GM19395 (cell line): ENCODE results near the gene CCDC3.
"Not testable (repeated sequence)": the region's sequence is repeated elsewhere in the genome, so short reads cannot be mapped to it uniquely, and the experiment has no call there.

ENCODE experiments used
- ATAC-seq: cut with Tn5 transposase; IDR thresholded peaks from one replicate; pipeline ENCODE4 v1.9.1; 2021; ENCODE audit warnings: mild to moderate bottlenecking, moderate library complexity; ENCODE audit not compliant: unreplicated experiment

Gene CCDC3

DNA sequence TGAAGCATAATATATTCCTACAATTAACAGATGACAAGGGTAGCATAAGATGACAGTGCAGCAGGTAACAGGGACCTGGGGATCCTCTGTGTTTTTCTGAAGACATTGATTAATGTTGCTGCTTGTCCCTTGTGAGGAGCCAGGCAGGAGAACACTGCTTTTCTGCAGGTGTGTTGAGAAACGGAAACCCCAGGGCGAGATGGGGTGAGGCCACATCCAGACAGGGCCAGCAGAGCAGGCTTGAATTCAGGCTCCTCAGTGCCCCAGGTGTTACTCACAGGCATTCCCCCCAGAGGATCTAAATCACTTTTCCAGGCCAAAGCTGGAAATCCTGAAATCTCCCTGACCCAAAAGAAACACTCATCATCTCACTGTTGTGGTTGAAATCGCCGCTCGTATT lies 105.3 kb downstream of the CCDC3 start:
- no peak for ATAC-seq

DNA sequence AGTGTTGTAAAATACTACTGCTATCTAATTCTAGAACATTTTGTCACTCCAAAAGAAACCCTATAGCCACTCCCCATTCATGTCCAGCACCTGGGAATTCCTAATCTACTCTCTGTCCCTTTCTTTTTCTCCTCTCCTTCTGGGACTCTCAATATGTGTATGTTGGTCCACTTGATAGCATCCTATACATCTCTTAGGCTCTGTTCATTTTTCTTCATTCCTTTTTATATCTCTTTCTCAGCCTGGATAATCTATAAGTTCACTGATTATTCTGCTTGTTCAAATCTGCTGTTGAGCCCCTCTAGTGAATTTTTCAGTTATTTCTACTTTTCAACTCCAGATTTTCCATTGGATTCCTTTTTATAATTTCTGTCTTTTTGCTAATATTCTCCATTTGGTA lies 108.6 kb downstream of the CCDC3 start:
- no peak for ATAC-seq

DNA sequence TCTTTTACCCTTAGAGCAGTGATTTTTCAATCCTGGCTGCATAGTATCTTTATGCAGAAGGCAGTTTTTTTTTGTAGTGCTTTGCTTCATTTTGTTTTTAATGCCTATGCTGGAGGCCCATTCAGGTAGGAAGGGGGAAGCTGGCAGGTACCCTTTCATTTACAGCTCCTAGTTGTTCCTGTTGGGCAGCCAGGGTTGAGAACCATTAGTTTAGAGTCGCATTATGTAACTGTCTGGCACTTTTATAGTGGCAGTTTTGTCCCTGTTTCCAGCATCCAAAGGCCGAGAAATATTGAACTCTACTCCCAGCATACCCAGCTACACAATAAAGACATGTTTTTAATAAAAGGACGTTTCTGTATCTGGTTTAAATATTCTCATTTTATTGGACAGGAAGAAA lies 110.6 kb downstream of the CCDC3 start:
- ATAC-seq = no peak

DNA sequence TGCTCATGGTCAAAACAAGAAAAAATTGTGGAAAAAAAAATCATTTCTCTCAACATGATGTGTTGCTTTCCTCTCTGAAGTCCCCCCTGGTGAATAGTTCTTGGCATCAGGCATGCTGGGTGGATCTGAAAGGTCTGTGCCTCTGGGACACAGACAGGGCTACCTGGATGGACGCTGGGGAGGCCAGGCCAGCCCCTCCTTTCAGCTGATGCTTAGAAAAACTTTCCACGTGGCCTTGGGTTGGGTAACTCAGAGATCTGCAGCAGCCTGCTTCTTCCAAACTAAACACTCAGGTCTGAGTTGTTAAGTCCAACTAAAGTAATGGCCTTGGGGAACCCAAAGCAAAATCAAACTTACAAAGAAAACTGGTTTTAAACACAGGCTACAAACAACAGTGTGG lies 113.0 kb downstream of the CCDC3 start:
- no peak for ATAC-seq

DNA sequence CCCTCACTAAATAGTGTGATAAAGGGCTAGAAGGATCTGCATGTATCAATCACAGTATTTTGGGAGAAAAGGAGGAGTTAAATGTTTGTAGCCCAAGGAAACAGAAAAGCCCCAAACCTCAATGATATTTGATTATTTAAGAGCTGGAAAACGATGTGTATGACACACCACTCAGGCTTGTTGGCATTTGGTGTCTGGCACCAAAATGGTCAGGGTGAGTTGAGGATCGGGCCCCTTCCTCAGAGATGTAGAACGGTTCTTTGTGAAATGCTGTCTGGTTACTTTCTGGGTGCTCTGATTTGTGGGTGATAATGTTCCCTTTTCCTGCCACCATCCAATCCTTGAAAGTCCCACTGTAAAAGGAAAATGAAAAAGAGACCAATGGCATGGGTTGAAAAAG lies 113.7 kb downstream of the CCDC3 start:
- no peak for ATAC-seq

DNA sequence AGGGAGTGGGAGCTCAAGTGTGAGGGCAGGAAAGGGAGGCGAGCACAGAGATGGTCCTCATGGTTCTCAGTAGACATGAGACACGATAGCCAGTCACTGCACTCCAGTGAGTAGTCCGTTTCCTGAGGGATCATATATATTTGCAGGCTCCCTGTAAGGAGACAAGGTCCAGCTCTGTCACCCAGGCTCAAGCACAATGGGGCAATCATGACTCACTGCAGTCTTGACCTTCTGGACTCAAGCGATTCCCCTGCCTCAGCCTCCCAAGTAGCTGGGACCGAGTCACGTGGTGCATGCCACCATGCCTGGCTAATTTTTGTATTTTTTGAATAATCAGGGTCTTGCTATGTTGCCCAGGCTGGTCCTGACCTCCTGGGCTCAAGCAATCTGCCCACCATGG lies 116.7 kb downstream of the CCDC3 start:
- no peak for ATAC-seq

GRCh38 chr10:12880423-12880822 lies 121.1 kb downstream of the CCDC3 start:
- ATAC-seq = no peak

- ATAC-seq = no peak
Measured at GRCh38 chr10:12877150-12877549, 124.4 kb downstream of the CCDC3 start.

- ATAC-seq = no peak
Measured at GRCh38 chr10:12876266-12876665, 125.2 kb downstream of the CCDC3 start.

DNA sequence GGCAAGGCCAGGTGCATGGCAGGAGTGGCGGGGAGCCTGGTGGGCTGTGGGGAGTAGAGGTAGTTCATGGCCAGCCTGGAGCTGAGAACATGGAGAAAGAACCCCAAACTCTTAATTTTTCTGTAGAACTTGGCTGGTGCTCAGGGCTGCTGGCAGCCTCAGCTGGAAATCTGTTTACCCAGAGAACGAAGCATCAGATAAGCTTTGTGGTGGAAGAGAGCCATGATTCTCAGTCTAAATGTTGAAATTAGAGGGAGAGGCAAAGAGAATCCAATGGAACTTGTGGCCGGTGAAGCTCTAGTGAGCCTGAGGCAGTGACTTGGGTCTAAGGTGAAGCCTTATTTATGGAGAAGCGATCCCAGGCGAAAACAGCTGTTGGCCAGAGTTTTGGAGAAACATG lies 126.4 kb downstream of the CCDC3 start:
- ATAC-seq = no peak

DNA sequence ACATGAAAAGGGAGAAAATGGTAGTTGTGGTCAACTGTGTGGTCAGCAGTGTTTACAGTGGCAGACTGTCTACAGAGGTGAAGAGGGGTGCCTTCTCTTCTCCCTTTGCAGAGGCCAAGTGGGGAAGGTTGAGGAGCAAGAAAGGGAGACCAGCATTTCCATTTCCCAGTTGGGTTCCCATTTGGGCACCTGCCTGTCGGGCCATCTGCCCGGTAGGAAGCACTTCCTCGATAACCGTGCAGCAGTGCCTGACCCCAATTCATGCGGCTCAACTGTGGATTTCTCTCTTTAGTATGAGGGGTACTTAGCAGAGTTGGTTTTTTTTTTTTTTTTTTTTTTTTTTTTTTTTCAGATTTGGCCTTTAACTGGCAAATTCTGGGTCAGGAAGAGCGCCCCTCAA lies 127.0 kb downstream of the CCDC3 start:
- no peak for ATAC-seq

- no peak for ATAC-seq
Measured at GRCh38 chr10:12873172-12873571, 128.3 kb downstream of the CCDC3 start.

GRCh38 chr10:12872577-12872976 lies 128.9 kb downstream of the CCDC3 start:
- ATAC-seq = no peak

- no peak for ATAC-seq
Measured at GRCh38 chr10:12869427-12869826, 132.1 kb downstream of the CCDC3 start.

DNA sequence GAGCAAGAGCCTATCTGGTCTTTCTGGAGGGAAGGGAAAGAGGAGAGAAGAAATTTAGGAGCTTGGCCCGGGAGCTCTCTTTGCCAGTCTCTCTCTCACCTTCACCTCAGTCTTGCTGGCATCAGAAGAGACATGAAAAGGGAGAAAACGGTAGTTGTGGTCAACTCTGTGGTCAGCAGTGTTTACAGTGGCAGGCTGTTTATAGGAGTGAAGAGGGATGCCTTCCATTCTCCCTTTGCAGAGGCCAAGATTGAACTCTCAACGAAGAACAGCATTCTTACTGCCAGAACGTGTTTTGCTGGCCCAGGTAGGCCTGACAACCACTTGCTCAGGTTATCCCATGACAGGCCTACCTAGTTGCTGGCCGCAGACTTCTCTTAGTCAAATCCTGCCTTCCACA lies 133.3 kb downstream of the CCDC3 start:
- ATAC-seq = no peak

DNA sequence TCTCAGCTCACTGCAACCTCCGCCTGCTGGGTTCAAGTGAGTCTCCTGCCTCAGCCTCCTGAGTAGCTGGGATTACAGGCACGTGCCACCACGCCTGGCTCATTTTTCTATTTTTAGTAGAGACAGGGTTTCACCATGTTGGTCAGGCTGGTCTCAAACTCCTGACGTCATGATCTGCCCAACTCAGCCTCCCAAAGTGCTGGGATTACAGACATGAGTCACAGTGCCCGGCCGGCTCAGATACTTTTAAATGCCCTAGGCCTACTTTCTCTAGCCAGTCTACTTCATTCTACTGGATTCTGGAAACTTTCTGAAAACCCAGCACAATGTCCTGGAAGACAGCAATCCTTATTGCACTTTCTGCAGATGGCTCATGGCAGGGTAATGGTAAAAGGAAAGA lies 136.0 kb downstream of the CCDC3 start:
- not testable (repeated sequence) for ATAC-seq

- ATAC-seq = no peak
Measured at GRCh38 chr10:12862459-12862858, 139.1 kb downstream of the CCDC3 start.

GRCh38 chr10:12854988-12855387 lies 146.5 kb downstream of the CCDC3 start:
- no peak for ATAC-seq

- ATAC-seq = no peak
Measured at GRCh38 chr10:12852687-12853086, 148.8 kb downstream of the CCDC3 start.

DNA sequence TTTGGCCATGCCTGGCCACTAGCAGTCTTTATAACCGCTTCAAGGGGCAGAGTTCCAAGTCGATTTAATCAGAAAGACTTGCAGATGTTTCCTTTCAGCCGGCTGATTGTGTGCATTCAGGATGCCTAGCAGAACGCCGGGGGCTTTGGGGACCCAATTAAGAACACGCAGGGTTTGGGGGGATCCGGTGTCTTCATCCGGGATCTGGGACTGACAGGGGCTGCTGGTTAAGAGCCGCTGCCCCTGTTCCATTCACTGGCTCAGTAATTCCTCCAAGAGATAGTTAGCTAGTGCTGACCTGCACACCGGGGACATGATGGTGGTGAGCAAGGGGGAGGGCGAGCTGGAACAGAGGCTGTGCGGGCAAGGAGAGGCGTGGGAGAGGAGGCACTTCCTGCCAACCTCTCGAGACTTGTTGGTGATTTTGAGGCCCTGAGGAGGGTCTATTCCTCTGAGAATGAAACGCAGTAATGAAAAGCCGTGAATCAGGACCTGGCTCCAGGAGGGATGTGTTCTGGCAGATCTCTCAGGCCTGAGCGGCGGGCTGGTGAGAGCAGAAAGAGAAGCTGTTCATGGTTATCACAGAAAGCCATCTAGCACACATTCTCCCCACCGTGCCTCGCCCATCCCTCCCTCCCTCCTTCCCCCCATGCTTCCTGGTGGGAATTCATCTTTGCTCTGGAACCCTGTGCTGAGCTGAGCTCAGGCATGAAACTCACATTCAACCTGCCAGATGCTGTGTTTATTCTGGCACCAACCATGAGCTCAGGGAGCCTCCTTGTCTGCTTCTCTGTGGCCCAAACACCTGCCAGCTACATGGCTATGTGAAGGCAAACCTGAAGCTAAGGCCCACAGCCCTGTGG lies 152.0 kb downstream of the CCDC3 start:
- ATAC-seq = no peak

GRCh38 chr10:12848439-12849173 lies 152.9 kb downstream of the CCDC3 start:
- no peak for ATAC-seq

- ATAC-seq = no peak
Measured at GRCh38 chr10:12847361-12847975, 154.0 kb downstream of the CCDC3 start.
